ENCODE results near the gene MRGPRF.

Gene MRGPRF

GRCh38 chr11:68960294-68961071 is 52.6 kb downstream of the MRGPRF start:
- no peak overlapping the region for H3K4me3 ChIP-seq (ENCODE audit: low read depth, low read length)
- POLR2A ChIA-PET = no interaction called here

GRCh38 chr11:68959465-68960293 is 53.4 kb downstream of the MRGPRF start:
- ChIA-PET POLR2A (no interaction called here), CTCF (interaction anchor here (0.9 kb wide), 1 partner anchor 12 kb away, joined by 3 read pairs; no protein-coding TSS in a partner anchor)
- no peaks in the 10 kb centered on the region for H3K36me3 ChIP-seq (ENCODE audit: control insufficient read depth in 2 of 2, insufficient read depth in 1 of 2, low read length in 2 of 2)
- H3K9me3 ChIP-seq (ENCODE audit: control insufficient read depth, insufficient read depth, low read depth, low read length) = no peaks in the 10 kb centered on the region
- no peaks in the 10 kb centered on the region for H3K4me1 ChIP-seq (ENCODE audit: control insufficient read depth, insufficient read depth, low read length)
- H3K27ac ChIP-seq (ENCODE audit: extremely low read depth, low read depth, low read length) = no peak overlapping the region
- TF ChIP-seq SP7 (tag by site-specific recombination; IDR thresholded peaks at IDR 0.05) = no peak
- TF ChIP-seq MZF1 (tag by site-specific recombination; IDR thresholded peaks at IDR 0.05; ENCODE audit: borderline replicate concordance) = no peak
- no peak for TF ChIP-seq ZNF488 (tag by site-specific recombination; IDR thresholded peaks at IDR 0.05)
- TF ChIP-seq ZNF629 (tag by site-specific recombination; IDR thresholded peaks at IDR 0.05) = no peak
- TF ChIP-seq ZNF184 (tag by site-specific recombination; IDR thresholded peaks at IDR 0.05) = no peak
- TF ChIP-seq ZSCAN4 (tag by site-specific recombination; IDR thresholded peaks at IDR 0.05) = no peak
- no peak for TF ChIP-seq ZNF555 (tag by site-specific recombination; conservative IDR thresholded peaks at IDR 0.05)
- no peak for TF ChIP-seq ZBTB26 (tag by site-specific recombination; optimal IDR thresholded peaks at IDR 0.05)
- TF ChIP-seq GLIS2 (tag by site-specific recombination; IDR thresholded peaks at IDR 0.05) = no peak
- TF ChIP-seq ZNF433 (tag by site-specific recombination; IDR thresholded peaks at IDR 0.05; ENCODE audit: low read depth) = no peak
- TF ChIP-seq KLF17 (tag by site-specific recombination; IDR thresholded peaks at IDR 0.05) = no peak
- no peak for TF ChIP-seq ZNF175 (tag by site-specific recombination; IDR thresholded peaks at IDR 0.05)
- no peak overlapping the region for H3K4me3 ChIP-seq (ENCODE audit: low read depth, low read length)

More at GRCh38 chr11:68960294-68961071, 52.6 kb downstream of the MRGPRF start:
- Histone ChIP-seq H3K36me3 (ENCODE audit: control insufficient read depth in 2 of 2, insufficient read depth in 1 of 2, low read length in 2 of 2) (no peaks in the 10 kb centered on the region), H3K27ac (ENCODE audit: extremely low read depth, low read depth, low read length) (no peak overlapping the region), H3K4me1 (ENCODE audit: control insufficient read depth, insufficient read depth, low read length) (no peaks in the 10 kb centered on the region), H3K9me3 (ENCODE audit: control insufficient read depth, insufficient read depth, low read depth, low read length) (no peaks in the 10 kb centered on the region)
- CTCF ChIA-PET = interaction anchor here (0.9 kb wide), 1 partner anchor 13 kb away, joined by 3 read pairs; no protein-coding TSS in a partner anchor
- TF ChIP-seq ZNF214 (tag by site-specific recombination; IDR thresholded peaks at IDR 0.05; ENCODE audit: borderline replicate concordance) (no peak), ZNF692 (tag by site-specific recombination; IDR thresholded peaks at IDR 0.05) (no peak), ZNF585B (tag by site-specific recombination; IDR thresholded peaks at IDR 0.05) (no peak), PRDM6 (tag by site-specific recombination; IDR thresholded peaks at IDR 0.05) (no peak), ZBTB20 (tag by site-specific recombination; IDR thresholded peaks at IDR 0.05) (no peak)
